HL-60 (cell line): Measurements from ENCODE around the gene NRIP1.

Source experiments
- DNase-seq, 2 experiments: peaks; one replicate each; pipeline ENCODE4 v3.0.0-alpha.2; 2010 to 2020; ENCODE audit warnings: low read depth in 1 of 2, low spot score in 1 of 2
- H3K27ac ChIP-seq: fragments of 250-450 bp; sonication (Bioruptor Pico); replicated peaks from 2 replicates; pipeline ENCODE4 v1.5.1; 2020; ENCODE audit warnings: mild to moderate bottlenecking, moderate library complexity
- H3K27me3 ChIP-seq: fragments of 250-450 bp; sonication (Bioruptor Pico); 2 replicates; pipeline ENCODE4 v1.5.1; 2021; ENCODE audit warnings: mild to moderate bottlenecking, moderate library complexity; ENCODE audit not compliant: insufficient read depth, poor library complexity, severe bottlenecking
- H3K4me3 ChIP-seq: replicated peaks from 2 replicates; pipeline ENCODE4 v1.5.1; 2011; ENCODE audit warnings: mild to moderate bottlenecking, control low read depth, low read length; ENCODE audit not compliant: insufficient read depth
- CTCF ChIP-seq: IDR thresholded peaks from one replicate; pipeline ENCODE4 v1.5.1; 2011; ENCODE audit warnings: low read length, control low read depth, inconsistent platforms; ENCODE audit not compliant: insufficient read depth
- GABPA ChIP-seq: IDR thresholded peaks from 2 replicates; pipeline ENCODE4 v1.6.1; 2012; ENCODE audit warnings: low read depth
- POLR2AphosphoS5 ChIP-seq: IDR thresholded peaks from 2 replicates; pipeline ENCODE4 v1.6.1; 2012; ENCODE audit warnings: low read depth
- REST ChIP-seq: IDR thresholded peaks from 2 replicates; pipeline ENCODE4 v1.6.1; 2012; ENCODE audit warnings: low read depth; ENCODE audit not compliant: insufficient replicate concordance
- SPI1 ChIP-seq: IDR thresholded peaks from 2 replicates; pipeline ENCODE4 v1.6.1; 2012; ENCODE audit warnings: low read depth, mild to moderate bottlenecking, borderline replicate concordance

NRIP1 gene

GRCh38 chr21:14975136-14975919 is 89.5 kb downstream of the NRIP1 start:
- H3K4me3 ChIP-seq, result no peak overlapping the region
- no peak overlapping the region for H3K27ac ChIP-seq
- H3K27me3 ChIP-seq, result no peaks in the 10 kb centered on the region
- no peak for TF ChIP-seq CTCF
- no peak for TF ChIP-seq GABPA
- no peak for TF ChIP-seq SPI1
- DNase-seq, result no peak

DNA sequence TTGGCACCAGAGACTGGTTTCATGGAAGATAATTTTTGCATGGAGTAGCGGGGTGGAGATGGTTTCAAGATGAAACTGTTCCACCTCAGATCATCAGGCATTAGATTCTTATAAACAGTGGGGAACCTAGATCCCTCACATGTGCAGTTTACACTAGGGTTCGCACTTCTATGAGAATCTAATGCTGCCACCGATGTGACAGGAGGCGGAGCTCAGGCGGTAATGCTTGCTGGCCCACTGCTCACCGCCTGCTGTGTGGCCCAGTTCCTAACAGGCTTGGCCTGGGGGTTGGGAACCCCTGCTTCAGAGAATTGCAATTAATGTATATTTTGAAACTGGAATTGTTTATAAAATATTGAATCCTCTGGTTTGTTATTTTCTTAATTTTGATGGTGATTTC is 92.1 kb downstream of the NRIP1 start:
- no peak overlapping the region for H3K4me3 ChIP-seq
- no peaks in the 10 kb centered on the region for H3K27me3 ChIP-seq
- no peak for DNase-seq
- no peak for TF ChIP-seq GABPA
- no peak for TF ChIP-seq POLR2AphosphoS5
- TF ChIP-seq CTCF, result no peak
- no peak for TF ChIP-seq SPI1
- TF ChIP-seq REST, result no peak
- no peak overlapping the region for H3K27ac ChIP-seq

GRCh38 chr21:14968821-14969220 is 96.0 kb downstream of the NRIP1 start:
- Histone ChIP-seq H3K27me3 (no peaks in the 10 kb centered on the region), H3K4me3 (no peak overlapping the region), H3K27ac (no peak overlapping the region)
- TF ChIP-seq REST (no peak), GABPA (no peak), POLR2AphosphoS5 (no peak), CTCF (no peak), SPI1 (no peak)
- no peak for DNase-seq

DNA sequence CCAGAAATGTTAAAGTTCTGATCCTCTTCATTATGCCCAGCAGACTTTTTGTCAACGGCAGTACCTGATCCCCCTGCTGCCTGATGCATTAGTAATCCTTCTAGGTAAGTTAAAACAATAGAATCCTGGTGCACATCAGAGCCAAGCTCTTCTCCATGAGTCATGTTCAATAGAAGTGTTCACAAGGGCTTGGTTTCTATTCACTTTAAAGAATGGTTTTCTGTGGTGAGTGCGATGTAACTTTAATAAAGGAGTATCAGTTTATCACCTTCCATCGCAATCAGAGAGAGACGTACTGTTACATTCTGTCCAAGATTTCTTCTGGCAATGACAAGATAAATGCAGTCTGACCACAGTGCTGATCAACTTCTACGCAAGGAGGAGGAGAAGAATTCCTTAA is 96.8 kb downstream of the NRIP1 start:
- TF ChIP-seq SPI1, result no peak
- no peak for TF ChIP-seq POLR2AphosphoS5
- H3K27me3 ChIP-seq, result no peaks in the 10 kb centered on the region
- H3K4me3 ChIP-seq, result no peak overlapping the region
- DNase-seq, result no peak
- no peak overlapping the region for H3K27ac ChIP-seq
